ENCODE data around the gene CALML3. TPM values are rescaled to one million over a fixed set of nuclear protein-coding genes. Genes with fewer than 3 reads are reported as not detected.
A peak's percentile ranks its signal among the peaks of the same experiment; 100 is the strongest.
"Not testable (repeated sequence)": the region's sequence is repeated elsewhere in the genome, so short reads cannot be mapped to it uniquely, and the experiment has no call there.

CALML3 gene
- polyA plus RNA-seq, 3 donors = 0.06 to 0.11 TPM; not detected in 1

- no peak for DNase-seq (ENCODE audit: extremely low read depth in 1 of 11, low read depth in 9 of 11, low spot score in 4 of 11)
These were observed 22.3 kb downstream of the CALML3 start for GRCh38 chr10:5546891-5547680.

GRCh38 chr10:5547681-5547930 is 22.8 kb downstream of the CALML3 start:
- DNase-seq (ENCODE audit: extremely low read depth in 1 of 11, low read depth in 9 of 11, low spot score in 4 of 11) = no peak

- DNase-seq (ENCODE audit: extremely low read depth in 1 of 11, low read depth in 9 of 11, low spot score in 4 of 11) = peak in 2 of 11 donors; percentile 30 to 51
These were observed 23.3 kb downstream of the CALML3 start for GRCh38 chr10:5547931-5548660.

GRCh38 chr10:5549462-5550249 is 24.9 kb downstream of the CALML3 start:
- no peak for DNase-seq (ENCODE audit: extremely low read depth in 1 of 11, low read depth in 9 of 11, low spot score in 4 of 11)

- DNase-seq (ENCODE audit: extremely low read depth in 1 of 11, low read depth in 9 of 11, low spot score in 4 of 11) = no peak
These were observed 25.4 kb downstream of the CALML3 start for GRCh38 chr10:5550250-5550545.

GRCh38 chr10:5550621-5551530 is 26.1 kb downstream of the CALML3 start:
- DNase-seq (ENCODE audit: extremely low read depth in 1 of 11, low read depth in 9 of 11, low spot score in 4 of 11) = no peak

GRCh38 chr10:5551531-5552375 is 27.0 kb downstream of the CALML3 start:
- DNase-seq (ENCODE audit: extremely low read depth in 1 of 11, low read depth in 9 of 11, low spot score in 4 of 11) = no peak

- no peak for DNase-seq (ENCODE audit: extremely low read depth in 1 of 11, low read depth in 9 of 11, low spot score in 4 of 11)
These were observed 27.9 kb downstream of the CALML3 start for GRCh38 chr10:5552376-5553321.

GRCh38 chr10:5553400-5554170 is 28.8 kb downstream of the CALML3 start:
- no peak for DNase-seq (ENCODE audit: extremely low read depth in 1 of 11, low read depth in 9 of 11, low spot score in 4 of 11)

GRCh38 chr10:5555021-5555510 is 30.3 kb downstream of the CALML3 start:
- DNase-seq (ENCODE audit: extremely low read depth in 1 of 11, low read depth in 9 of 11, low spot score in 4 of 11) = no peak

- DNase-seq (ENCODE audit: extremely low read depth in 1 of 11, low read depth in 9 of 11, low spot score in 4 of 11) = no peak
These were observed 31.1 kb downstream of the CALML3 start for GRCh38 chr10:5555881-5556280.

- DNase-seq (ENCODE audit: extremely low read depth in 1 of 11, low read depth in 9 of 11, low spot score in 4 of 11) = no peak
These were observed 31.8 kb downstream of the CALML3 start for GRCh38 chr10:5556576-5556975.

GRCh38 chr10:5557040-5557721 is 32.4 kb downstream of the CALML3 start:
- no peak for DNase-seq (ENCODE audit: extremely low read depth in 1 of 11, low read depth in 9 of 11, low spot score in 4 of 11)

GRCh38 chr10:5557799-5558771 is 33.3 kb downstream of the CALML3 start:
- no peak for DNase-seq (ENCODE audit: extremely low read depth in 1 of 11, low read depth in 9 of 11, low spot score in 4 of 11)

- not testable (repeated sequence) for DNase-seq (ENCODE audit: extremely low read depth in 1 of 11, low read depth in 9 of 11, low spot score in 4 of 11)
These were observed 34.3 kb downstream of the CALML3 start for GRCh38 chr10:5559022-5559421.
